OCI-LY7 (cell line): ENCODE measurements around the gene PTPRO. TPM values are rescaled to one million over a fixed set of nuclear protein-coding genes. Genes with fewer than 3 reads are reported as not detected.

Source experiments
- BruUV-seq: library from RNA; stranded (reverse); fragments of 400-500 nt; replicated peaks from 2 replicates; lab custom pipeline; 2021; lab: Mats Ljungman, UMichigan
- CTCF ChIA-PET: fragments of 300-600 bp; sonication (Branson Sonifier 250); formaldehyde crosslinking; loops from one replicate; lab custom pipeline; 2022; ENCODE audit warnings: antibody characterized with exemption; ENCODE audit not compliant: unreplicated experiment; lab: Charles Lee
- POLR2A ChIA-PET: fragments of 300-600 bp; sonication (Branson Sonifier 250); formaldehyde crosslinking; loops from one replicate; lab custom pipeline; 2022; ENCODE audit warnings: antibody characterized with exemption; lab: Charles Lee
- DNase-seq: peaks from one replicate; pipeline ENCODE4 v3.0.0-alpha.2; 2015; ENCODE audit warnings: low spot score
- H2AFZ ChIP-seq: fragments of 200-600 bp; sonication (generic), shearing (Covaris generic); 2 replicates; pipeline ENCODE4 v1.6.1; 2014; ENCODE audit warnings: mild to moderate bottlenecking, antibody characterized with exemption, low read length, moderate library complexity
- H3K27ac ChIP-seq: fragments of 200-600 bp; sonication (generic); 2 replicates; pipeline ENCODE4 v1.5.1; 2014; ENCODE audit warnings: mixed run types, low read depth, mild to moderate bottlenecking, moderate library complexity, low read length, inconsistent platforms; ENCODE audit not compliant: poor library complexity, severe bottlenecking
- H3K36me3 ChIP-seq: fragments of 200-600 bp; sonication (generic); 2 replicates; pipeline ENCODE4 v1.6.1; 2014; ENCODE audit warnings: mild to moderate bottlenecking, antibody characterized with exemption, low read length, moderate library complexity, mixed read lengths; ENCODE audit not compliant: insufficient read depth
- H3K4me1 ChIP-seq: fragments of 200-600 bp; sonication (generic); 2 replicates; pipeline ENCODE4 v1.5.1; 2014; ENCODE audit warnings: mild to moderate bottlenecking, low read length; ENCODE audit not compliant: insufficient read depth, poor library complexity, severe bottlenecking
- H3K4me2 ChIP-seq: fragments of 200-600 bp; sonication (generic); 2 replicates; pipeline ENCODE4 v1.6.1; 2014; ENCODE audit warnings: mild to moderate bottlenecking, low read length
- H3K4me3 ChIP-seq: fragments of 200-600 bp; sonication (generic); 2 replicates; pipeline ENCODE4 v1.5.1; 2014; ENCODE audit warnings: mild to moderate bottlenecking, low read depth, low read length; ENCODE audit not compliant: poor library complexity, severe bottlenecking
- H3K79me2 ChIP-seq: fragments of 200-600 bp; sonication (generic); 2 replicates; pipeline ENCODE4 v1.6.1; 2016; ENCODE audit warnings: low read depth, mild to moderate bottlenecking, low read length, moderate library complexity, mixed read lengths; ENCODE audit not compliant: insufficient read depth
- H3K9me2 ChIP-seq: fragments of 200-600 bp; sonication (generic); 2 replicates; pipeline ENCODE4 v1.6.1; 2016; ENCODE audit warnings: mild to moderate bottlenecking, low read length, mixed read lengths; ENCODE audit not compliant: insufficient read depth
- H3K9me3 ChIP-seq: fragments of 200-600 bp; sonication (generic); 2 replicates; pipeline ENCODE4 v1.6.1; 2014; ENCODE audit warnings: mild to moderate bottlenecking, mixed run types, low read length, mixed read lengths
- H4K20me1 ChIP-seq: fragments of 200-600 bp; sonication (generic); 2 replicates; pipeline ENCODE4 v1.6.1; 2014; ENCODE audit warnings: mild to moderate bottlenecking, antibody characterized with exemption, low read length, moderate library complexity, mixed read lengths; ENCODE audit not compliant: insufficient read depth
- EZH2phosphoT487 ChIP-seq: fragments of 200-600 bp; sonication (generic); IDR thresholded peaks from 2 replicates; pipeline ENCODE4 v1.6.1; 2018; ENCODE audit warnings: low read depth, borderline replicate concordance, mild to moderate bottlenecking, mixed run types, antibody characterized with exemption, low read length, moderate library complexity, mixed read lengths
- intact Hi-C: fragments of 100-400 bp; cut with micrococcal nuclease; formaldehyde crosslinking; loops from one replicate; pipeline ENCODE4 v1.10.0; 2022; ENCODE audit not compliant: unreplicated experiment
- total RNA-seq, 2 experiments: library from RNA; depleted of rRNA in 1 of 2; stranded (reverse); fragments of >200 nt in 1 of 2; shearing (Covaris generic) in 1 of 2; gene quantifications; 2 replicates each; pipeline ENCODE4 v1.2.3, GENCODE V29; 2014 to 2022
- TF ChIP-seq, protein P1 (sequence below): fragments of 200-600 bp; sonication (generic); conservative IDR thresholded peaks from 2 replicates; pipeline ENCODE4 v1.5.1; 2014; ENCODE audit warnings: mild to moderate bottlenecking, antibody characterized with exemption, low read length, moderate library complexity, mixed read lengths

Gene PTPRO
- total RNA-seq, 2 experiments from 2014 or later, result 0.06 to 0.23 TPM

DNA sequence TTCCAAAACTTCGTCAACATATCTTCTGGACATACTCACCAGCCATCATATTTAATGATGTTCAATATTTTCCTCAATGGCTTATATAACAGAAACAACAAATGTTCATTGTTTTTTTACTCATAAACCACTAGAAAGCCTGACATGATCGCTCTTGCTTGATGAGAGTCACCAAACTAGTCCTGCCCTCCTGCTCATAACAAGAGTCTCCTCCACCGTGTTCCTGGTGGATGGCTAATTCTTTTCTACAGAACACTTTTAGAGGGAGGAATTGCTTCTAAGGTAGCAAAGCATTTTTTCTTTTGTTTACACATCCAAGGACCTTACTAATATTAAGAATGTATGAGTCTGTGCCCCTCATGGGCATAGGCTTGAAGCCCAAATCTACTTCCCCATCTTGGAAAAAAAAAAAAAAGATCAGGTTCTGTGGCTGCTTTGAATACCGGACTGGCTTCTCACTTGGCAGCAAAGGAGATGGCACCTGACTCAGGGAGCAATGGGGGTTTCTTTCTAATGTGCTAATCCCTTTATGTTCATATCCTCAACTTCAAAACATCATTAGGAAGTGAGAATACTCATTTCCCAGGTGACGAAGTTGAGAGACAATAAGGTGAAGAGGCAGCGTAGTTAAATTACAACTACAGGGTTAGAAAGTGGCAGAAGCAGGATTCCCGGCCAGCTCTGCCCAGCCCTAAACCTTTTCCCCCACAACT lies 278.1 kb downstream of the PTPRO start:
- no peak overlapping the region for H3K4me2 ChIP-seq
- no peak overlapping the region for H3K4me3 ChIP-seq
- TF ChIP-seq EZH2phosphoT487, result no peak
- TF ChIP-seq, protein P1, sequence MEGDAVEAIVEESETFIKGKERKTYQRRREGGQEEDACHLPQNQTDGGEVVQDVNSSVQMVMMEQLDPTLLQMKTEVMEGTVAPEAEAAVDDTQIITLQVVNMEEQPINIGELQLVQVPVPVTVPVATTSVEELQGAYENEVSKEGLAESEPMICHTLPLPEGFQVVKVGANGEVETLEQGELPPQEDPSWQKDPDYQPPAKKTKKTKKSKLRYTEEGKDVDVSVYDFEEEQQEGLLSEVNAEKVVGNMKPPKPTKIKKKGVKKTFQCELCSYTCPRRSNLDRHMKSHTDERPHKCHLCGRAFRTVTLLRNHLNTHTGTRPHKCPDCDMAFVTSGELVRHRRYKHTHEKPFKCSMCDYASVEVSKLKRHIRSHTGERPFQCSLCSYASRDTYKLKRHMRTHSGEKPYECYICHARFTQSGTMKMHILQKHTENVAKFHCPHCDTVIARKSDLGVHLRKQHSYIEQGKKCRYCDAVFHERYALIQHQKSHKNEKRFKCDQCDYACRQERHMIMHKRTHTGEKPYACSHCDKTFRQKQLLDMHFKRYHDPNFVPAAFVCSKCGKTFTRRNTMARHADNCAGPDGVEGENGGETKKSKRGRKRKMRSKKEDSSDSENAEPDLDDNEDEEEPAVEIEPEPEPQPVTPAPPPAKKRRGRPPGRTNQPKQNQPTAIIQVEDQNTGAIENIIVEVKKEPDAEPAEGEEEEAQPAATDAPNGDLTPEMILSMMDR, result no peak
- H2AFZ ChIP-seq, result no peak overlapping the region
- no peak for DNase-seq
- no TSS peak for BruUV-seq
- H3K9me3 ChIP-seq, result no peaks in the 10 kb centered on the region
- no peaks in the 10 kb centered on the region for H4K20me1 ChIP-seq
- H3K79me2 ChIP-seq, result no peaks in the 10 kb centered on the region
- CTCF ChIA-PET, result no interaction called here
- POLR2A ChIA-PET, result no interaction called here
- no peaks in the 10 kb centered on the region for H3K9me2 ChIP-seq
- no peaks in the 10 kb centered on the region for H3K4me1 ChIP-seq
- no peak overlapping the region for H3K27ac ChIP-seq
- intact Hi-C loops, result no loop called here
- H3K36me3 ChIP-seq, result no peaks in the 10 kb centered on the region

GRCh38 chr12:15601210-15601800 lies 279.0 kb downstream of the PTPRO start:
- Histone ChIP-seq H3K79me2 (no peaks in the 10 kb centered on the region), H3K4me1 (no peaks in the 10 kb centered on the region), H3K9me3 (no peaks in the 10 kb centered on the region), H3K27ac (no peak overlapping the region), H3K4me3 (no peak overlapping the region), H2AFZ (no peak overlapping the region), H3K9me2 (no peaks in the 10 kb centered on the region), H3K36me3 (no peaks in the 10 kb centered on the region), H4K20me1 (no peaks in the 10 kb centered on the region), H3K4me2 (no peak overlapping the region)
- no peak for TF ChIP-seq EZH2phosphoT487
- TF ChIP-seq, protein P1, result no peak
- intact Hi-C loops, result no loop called here
- CTCF ChIA-PET, result no interaction called here
- POLR2A ChIA-PET, result no interaction called here
- DNase-seq, result no peak
- BruUV-seq, result no TSS peak

DNA sequence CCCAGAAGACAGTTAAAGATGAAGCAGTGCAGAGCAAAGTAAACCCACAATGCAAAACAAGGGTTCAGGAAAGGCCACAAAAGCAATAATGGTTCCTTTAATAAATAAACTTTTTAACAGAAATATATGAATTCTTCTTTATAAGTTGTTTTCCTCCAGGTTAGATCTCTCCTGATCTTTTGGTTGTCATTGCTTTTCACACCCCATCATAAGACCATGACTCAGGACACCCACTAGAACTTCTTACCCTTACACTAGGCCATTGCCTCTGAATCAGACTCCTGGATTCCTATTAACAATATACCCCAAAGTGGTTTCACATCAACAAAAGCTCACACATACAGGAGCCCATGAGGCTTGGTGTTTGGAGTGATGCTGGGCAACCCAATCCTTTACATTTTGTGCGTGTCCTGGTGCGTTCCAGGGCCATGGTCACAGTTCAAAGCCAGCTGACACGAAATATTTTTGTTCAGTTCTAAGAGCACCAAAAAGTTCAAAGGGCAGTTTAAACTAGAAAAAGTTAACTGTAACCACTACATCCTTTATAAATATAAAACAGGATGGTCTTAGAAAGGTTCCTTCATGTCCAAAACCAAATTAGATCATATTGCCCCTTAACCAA lies 279.9 kb downstream of the PTPRO start:
- Histone ChIP-seq H3K4me3 (no peak overlapping the region), H3K4me1 (no peaks in the 10 kb centered on the region), H4K20me1 (no peaks in the 10 kb centered on the region), H3K79me2 (no peaks in the 10 kb centered on the region), H3K9me2 (no peaks in the 10 kb centered on the region), H3K4me2 (no peak overlapping the region), H3K27ac (no peak overlapping the region), H3K9me3 (no peaks in the 10 kb centered on the region), H3K36me3 (no peaks in the 10 kb centered on the region), H2AFZ (no peak overlapping the region)
- ChIA-PET CTCF (no interaction called here), POLR2A (no interaction called here)
- DNase-seq, result no peak
- BruUV-seq, result no TSS peak
- TF ChIP-seq EZH2phosphoT487, result no peak
- TF ChIP-seq, protein P1, result no peak
- intact Hi-C loops, result no loop called here
